Activated CD8-positive, alpha-beta memory T cell treated with anti-CD3 and anti-CD28 coated beads, Interleukin-2, amount 50 U/mL, for 1 hour (primary cell): Measurements from ENCODE around the gene ERC1.

Source experiments
- DNase-seq: peaks from one replicate; pipeline ENCODE4 v3.0.0-alpha.2; 2020; ENCODE audit errors: extremely low read depth

Gene ERC1

GRCh38 chr12:1481326-1481725 lies 490.3 kb downstream of the ERC1 start:
- DNase-seq = no peak

- DNase-seq = no peak
Measured at GRCh38 chr12:1481906-1482305, 490.9 kb downstream of the ERC1 start.

GRCh38 chr12:1488908-1489381 lies 497.9 kb downstream of the ERC1 start:
- no peak for DNase-seq

- DNase-seq = no peak
Measured at GRCh38 chr12:1491983-1492697, 501.1 kb downstream of the ERC1 start.

GRCh38 chr12:1493781-1494565 lies 502.9 kb downstream of the ERC1 start:
- DNase-seq = no peak

- no peak for DNase-seq
Measured at GRCh38 chr12:1494856-1495255, 503.8 kb downstream of the ERC1 start.

DNA sequence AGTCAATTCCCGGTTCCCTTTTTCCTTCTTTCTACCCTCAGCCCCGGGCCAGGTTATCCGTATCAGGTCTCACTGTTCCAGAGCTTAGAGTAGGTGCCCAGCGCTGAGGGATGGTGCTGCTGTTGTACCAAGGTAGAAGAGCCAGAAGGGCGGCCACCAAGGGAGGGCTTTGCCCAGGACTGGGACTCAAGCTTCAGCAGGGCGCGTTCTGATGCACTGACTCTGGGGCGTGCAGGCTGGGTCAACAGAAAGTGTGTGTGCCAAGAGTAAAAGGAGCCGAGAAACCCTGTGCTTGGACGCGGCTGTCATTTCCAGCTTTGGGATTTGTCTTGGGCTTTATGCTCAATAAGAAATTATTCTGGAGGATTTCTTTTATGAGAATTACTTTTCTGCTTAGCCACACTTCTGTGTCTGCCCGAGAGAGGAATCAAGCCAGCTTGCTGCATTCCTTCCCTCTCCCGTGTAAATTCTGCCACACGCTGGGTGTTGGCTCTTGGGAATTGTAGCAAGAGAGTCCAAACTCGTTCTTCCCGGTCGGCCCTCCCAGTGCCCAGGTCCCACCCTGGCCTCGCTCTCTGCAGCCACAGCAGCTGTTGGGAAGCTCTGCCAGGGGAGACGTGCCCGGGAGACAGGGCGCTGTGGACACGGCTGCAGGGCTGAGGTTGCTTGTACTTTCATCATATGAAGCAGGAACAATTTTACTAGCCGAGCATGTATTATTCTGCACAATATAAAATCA lies 505.3 kb downstream of the ERC1 start:
- no peak for DNase-seq

DNA sequence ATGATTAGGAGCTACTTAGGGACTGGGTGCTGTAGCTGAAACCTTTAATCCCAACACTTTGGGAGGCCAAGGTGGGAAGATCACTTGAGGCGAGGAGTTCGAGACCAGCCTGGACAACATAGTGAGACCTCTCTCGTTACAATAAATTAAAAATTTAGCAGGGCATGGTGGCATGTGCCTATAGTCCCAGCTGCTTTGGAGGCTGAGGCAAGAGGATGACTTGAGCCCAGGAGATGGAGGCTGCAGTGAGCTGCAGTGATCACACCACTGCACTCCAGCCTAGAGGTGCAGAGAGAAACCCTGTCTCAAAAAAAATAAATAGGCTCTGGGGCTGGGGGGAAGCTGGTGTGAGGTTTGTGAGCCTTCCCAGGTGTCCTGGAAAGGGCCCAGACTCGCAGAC lies 506.1 kb downstream of the ERC1 start:
- no peak for DNase-seq

- no peak for DNase-seq
Measured at GRCh38 chr12:1498199-1498740, 507.2 kb downstream of the ERC1 start.

DNA sequence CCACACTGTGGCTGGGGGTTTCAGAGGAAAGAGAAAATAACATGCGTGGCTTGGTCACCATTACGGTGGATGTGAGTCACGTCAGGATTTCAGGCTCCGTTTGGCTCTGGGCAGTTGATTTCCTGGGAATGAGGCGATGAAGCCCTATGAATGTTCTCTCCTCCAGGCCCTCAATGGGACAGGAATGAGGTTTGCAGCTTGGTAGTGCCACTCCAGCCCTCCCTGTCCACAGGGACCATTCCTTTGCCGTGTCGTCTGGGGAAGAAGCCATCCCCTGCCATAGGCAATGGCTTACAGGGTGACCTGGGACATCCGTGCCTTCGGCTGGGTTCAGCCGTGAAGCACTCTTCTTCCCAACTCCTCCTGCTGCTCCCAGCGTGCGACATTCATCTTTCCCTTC lies 508.3 kb downstream of the ERC1 start:
- DNase-seq = no peak

DNA sequence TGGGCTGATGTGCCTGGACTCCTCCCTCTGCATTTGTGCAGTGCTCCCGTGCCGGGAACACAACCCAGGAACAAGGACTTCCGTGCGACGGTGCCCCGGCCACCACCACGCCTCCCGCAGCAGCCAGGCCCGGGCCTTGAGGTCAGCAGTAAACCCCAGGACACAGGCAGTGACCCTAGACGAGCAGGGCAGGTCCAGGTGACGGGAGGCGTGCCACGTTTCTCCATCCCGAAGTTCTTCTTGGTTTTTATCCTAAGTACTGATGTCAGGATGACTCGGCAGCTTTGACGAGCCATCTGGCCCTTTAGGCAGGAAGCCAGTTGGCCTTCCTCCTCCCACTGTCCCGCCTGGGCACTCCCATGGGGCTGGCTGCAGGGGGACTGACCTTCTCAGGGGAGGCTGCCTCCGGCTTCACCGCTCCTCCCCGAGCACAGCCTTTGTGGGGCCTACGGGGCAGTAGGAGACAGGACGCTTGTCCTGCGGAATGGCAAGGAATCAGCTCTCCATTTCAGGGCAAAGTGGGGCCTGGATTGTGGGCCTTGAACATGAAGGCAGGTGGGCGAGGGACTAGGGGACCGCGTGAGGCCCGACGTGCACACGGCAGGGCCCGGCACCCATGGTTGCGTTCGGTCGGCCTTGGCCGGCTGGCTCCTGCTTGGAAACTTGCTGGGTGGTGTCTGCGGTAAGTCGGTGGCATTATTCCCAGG lies 509.2 kb downstream of the ERC1 start:
- no peak for DNase-seq

- DNase-seq = no peak
Measured at GRCh38 chr12:1501001-1501400, 510.0 kb downstream of the ERC1 start.

DNA sequence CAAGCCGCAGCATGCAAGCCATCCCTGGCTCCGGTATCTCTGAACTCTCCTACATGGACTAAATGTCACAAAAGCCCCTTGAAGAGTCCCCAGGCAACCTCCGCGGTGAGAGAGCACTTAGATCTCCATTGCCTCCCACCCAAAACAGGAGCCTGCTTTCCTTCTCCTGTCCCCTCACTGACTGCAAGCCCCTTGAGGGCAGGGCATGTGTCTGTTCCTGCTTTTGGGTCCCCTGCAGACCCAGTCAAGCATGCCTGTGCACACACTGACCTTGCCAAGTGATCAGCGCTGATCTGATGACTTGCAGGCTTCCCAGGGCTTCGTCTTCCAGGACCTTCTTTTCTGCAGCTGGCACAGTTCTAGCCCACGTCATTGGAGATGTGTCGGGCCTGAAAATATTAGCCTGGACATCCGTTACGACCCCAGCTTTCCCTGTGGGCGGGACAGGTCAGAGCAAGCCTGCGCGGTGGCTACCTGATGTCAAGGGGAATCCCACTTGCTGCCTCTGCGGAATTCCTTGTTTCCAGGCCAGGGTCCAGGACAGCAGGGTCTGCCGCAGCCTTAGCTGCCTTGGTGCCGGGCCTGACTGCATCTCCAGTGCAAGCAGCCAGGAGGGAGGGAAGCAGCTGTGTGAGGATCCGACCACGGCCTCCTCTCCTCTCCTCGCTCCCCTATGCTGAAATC lies 510.8 kb downstream of the ERC1 start:
- DNase-seq = no peak

GRCh38 chr12:1502379-1502720 lies 511.3 kb downstream of the ERC1 start:
- no peak for DNase-seq

- no peak for DNase-seq
Measured at GRCh38 chr12:1502831-1503230, 511.8 kb downstream of the ERC1 start.

- DNase-seq = no peak
Measured at GRCh38 chr12:1503281-1503711, 512.3 kb downstream of the ERC1 start.

GRCh38 chr12:1504304-1504894 lies 513.4 kb downstream of the ERC1 start:
- DNase-seq = no peak

DNA sequence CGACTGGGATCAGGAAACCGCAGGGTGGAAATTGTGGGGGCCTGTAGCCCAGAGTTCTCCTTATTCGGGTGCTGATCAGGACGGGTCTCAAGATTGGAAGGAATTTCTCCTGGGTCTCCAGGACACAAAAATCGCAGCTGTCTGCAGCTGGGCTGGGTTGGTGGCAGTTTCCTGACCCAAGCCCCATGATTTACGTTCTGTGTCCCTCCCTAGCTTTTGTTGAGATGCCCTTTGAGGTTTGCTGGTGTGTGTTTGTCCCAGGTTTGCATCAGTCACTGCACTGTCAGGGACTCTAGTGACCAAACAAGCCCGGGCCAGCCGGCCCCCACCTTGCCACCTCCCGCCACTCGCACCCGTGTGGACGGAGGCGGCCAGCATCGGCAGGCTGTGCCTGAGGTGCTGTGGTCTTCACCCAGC lies 513.9 kb downstream of the ERC1 start:
- DNase-seq = no peak

GRCh38 chr12:1505576-1505975 lies 514.6 kb downstream of the ERC1 start:
- DNase-seq = no peak

GRCh38 chr12:1507308-1507707 lies 516.3 kb downstream of the ERC1 start:
- DNase-seq = no peak
